Vagina (tissue), 2 donors: Measurements from ENCODE around the gene TMEM144.

ENCODE experiments used
- CTCF ChIP-seq, 3 experiments: fragments of 450-650 bp in 2 of 3; fragments of 200-600 bp in 1 of 3; sonication (generic) in 1 of 3; IDR thresholded peaks; one replicate each; pipeline ENCODE4 v1.5.1; 2017 to 2019; ENCODE audit warnings: antibody characterized with exemption in 3 of 3, mild to moderate bottlenecking in 2 of 3, moderate library complexity in 2 of 3
- POLR2AphosphoS5 ChIP-seq, 2 donors: sonication (generic); formaldehyde crosslinking; IDR thresholded peaks; one replicate each; pipeline ENCODE4 v1.9.0; 2017; ENCODE audit warnings: antibody characterized with exemption in 2 of 2, mild to moderate bottlenecking in 2 of 2, low read depth in 1 of 2; ENCODE audit not compliant: insufficient read depth in 1 of 2

DNA sequence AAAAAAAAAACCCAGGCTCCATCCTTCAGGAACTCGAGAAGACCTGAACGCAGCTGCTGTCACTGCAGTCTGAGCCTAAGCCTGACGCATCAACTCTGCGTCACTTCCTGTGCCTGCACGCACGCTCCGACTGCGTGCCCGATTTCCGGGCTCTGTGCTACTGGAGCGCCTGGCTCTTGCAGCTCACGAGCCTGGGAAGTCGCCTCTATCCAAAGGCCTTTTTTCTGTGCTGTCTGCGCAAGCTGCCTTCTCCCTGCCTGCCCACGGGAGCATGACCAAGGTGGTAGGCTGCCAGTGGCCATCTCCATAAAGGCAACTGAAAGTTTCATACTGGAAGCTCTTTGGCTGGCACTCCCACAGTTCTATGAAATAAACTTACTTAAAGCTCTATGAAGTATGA lies 27.6 kb upstream of the TMEM144 start:
- no peak for TF ChIP-seq CTCF (IDR thresholded peaks at IDR 0.05)
- TF ChIP-seq POLR2AphosphoS5 (IDR thresholded peaks at IDR 0.05; ENCODE audit: insufficient read depth in 1 of 2, low read depth in 1 of 2): no peak
